NCI-H187 (cell line): ENCODE data around the gene VPS13D.
"Not testable (repeated sequence)": the region's sequence is repeated elsewhere in the genome, so short reads cannot be mapped to it uniquely, and the experiment has no call there.

Experiments
- DNase-seq, 2 experiments: peaks; one replicate each; lab custom pipeline; 2025; lab: John Stamatoyannopoulos, UW

The VPS13D gene

DNA sequence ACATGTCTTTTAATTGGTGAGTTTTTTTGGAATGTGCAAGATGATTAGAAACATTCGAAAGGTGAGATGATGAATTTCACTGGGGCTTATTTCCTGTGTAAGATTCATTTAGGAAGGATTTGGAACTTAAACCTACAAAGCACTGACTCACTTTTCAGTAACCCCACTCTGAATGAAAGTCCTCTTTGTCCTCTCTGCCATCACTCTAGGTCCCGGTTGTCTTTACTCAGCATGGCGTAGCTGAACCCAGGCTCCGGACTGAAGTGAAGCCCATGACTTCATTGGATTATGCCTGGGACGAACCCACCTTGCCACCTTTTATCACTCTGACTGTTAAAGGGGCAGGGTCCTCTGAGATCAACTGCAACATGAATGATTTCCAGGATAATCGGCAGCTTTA, 139.4 kb downstream of the VPS13D start:
- no peak for DNase-seq

DNA sequence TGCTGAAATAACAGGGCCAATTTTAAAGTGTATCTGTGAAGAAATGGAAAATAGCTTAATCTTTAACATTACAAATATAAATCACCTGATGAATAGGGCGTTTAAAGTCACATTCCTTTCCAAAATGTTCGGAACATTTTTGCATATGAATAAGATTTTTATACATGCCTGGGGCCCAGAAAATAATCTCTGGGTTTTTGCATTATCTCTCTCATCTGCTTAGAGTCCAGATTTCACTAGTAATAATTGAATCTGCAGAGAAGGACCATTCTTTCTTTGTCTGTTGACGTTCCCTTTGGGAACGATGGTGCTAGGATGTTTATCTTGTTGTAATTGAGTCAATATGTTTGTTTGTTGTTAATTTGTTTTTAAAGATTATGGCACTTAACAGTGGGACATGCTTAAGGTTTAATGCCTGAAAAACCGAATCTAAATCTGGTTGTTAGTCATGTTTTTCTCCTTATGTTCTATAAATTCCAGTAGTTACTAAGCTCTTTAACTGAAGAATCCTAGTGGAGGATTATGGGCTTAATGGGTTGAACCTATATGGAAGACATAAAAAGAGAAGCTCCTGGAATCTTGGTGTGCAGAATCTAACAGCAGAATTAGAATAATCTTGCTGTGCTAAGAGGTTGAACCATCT, 140.6 kb downstream of the VPS13D start:
- DNase-seq = no peak

DNA sequence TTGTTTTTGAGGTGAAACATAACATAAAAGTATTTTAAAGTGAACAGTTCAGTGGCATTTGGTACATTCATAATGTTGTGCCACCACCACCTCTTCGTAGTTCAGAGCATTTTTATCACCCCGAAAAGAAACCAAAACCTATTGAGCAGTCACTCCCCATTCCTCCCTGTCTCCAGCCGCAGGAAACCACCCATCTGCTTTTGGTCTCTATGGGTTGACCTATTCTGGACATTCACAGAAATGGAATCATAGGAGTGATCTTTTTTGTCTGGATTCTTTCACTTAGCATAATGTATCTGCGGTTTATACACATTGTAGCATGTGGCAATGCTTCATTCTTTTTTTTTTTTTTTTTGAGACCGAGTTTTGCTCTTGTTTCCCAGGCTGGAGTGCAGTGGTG, 141.2 kb downstream of the VPS13D start:
- no peak for DNase-seq

DNA sequence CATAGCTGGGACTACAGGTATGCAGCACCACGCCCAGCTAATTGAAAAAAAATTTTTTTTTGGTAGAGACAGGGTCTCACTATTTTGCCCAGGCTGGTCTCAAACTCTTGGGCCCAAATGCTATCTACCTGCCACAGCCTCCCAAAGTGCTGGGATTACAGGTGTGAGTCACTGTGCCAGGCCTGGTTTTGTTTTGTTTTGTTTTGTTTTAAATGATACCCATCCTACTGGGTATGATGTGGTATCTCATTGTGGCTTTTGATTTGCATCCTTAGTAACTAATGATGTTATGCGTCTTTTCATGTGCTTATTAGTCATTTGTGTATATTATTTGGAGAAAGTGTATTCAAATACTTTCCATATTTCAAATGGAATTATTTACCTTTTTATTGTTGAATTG, 142.3 kb downstream of the VPS13D start:
- no peak for DNase-seq

DNA sequence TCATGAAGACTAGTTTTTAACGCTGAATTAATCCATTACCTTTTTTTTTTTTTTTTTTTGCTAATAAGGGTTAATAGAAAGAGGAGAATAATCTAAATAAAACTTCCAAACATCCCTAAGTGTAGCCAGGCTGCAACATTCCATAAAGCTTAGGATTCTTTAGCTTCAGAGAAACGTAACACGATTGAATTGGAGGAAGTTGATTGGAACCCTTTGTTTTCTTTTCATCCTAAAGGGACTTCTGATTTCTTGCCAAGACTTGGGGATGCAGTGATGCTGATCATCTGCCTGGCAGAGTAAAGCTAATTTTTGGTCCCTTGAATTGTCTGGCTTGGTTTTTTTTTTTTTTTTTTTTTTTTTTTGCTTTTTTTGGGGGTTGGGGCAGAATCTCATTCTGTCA, 142.9 kb downstream of the VPS13D start:
- no peak for DNase-seq

DNA sequence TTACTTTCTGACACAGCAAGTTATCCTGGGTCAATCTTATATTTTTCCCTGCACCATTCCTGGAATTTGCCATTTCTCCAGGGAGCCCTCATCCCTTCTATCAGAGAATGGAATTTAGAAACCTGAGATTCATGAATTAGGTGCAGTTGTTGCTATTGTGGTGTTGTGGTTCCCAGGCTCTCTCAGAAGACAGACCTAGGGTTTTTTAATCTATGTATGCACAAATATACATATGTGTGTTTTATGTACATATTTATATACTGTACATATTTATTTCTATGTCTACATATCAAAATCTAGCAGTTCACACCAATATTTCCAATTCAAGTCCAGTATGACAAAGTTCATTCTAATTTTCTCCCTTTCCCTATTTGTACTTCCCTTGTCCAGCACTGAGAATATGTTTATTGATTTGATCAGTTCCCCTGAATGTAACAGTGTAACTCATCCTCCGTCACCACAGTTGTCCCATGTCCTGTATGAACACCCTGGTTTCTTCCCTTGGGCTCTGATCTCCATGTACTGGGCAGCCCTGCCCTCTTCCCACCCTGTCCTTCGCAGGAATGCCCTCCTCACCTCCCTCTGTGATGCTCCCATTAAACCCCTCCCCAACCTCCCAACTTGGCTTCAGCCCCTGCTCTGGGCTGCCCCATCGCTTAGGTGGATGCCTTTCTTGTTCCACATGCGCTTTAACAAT, 145.5 kb downstream of the VPS13D start:
- DNase-seq = no peak

DNA sequence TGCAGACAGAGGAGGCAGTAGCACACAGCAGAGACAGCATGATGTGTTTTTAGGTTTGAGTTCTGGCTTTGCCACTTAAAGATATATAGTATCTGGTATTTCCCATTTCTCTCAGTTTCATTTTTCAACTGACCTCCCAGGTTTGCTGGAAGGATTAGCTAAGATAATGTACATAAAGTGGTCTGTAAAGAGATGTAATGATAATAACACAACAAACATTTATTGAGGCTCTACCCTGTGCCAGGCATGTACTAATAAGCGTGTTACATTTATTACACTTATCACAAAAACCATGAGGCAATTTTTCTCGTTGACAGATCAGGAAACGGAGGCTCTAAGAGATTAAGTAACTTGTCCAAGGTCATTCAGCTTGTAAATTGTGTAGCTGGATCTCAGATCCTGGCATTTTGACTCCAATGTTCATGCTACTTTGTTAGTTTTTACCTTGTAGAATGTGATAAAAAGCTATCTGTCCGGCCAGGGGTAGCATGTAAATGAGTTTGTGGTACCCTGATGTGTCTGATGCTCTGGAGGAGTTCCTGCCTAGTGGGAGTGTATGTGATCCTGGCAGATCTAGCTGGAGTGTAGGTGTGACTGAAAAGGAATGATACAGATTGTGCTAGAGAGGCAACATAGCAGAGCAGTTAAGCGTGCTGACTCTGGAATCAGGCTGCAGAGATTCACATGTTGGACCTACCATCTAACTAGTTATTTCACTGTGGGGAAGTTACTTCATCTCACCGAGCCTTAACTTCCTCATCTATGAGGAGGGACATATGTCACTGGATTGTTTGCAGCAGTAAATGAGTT, 146.6 kb downstream of the VPS13D start:
- DNase-seq = no peak

DNA sequence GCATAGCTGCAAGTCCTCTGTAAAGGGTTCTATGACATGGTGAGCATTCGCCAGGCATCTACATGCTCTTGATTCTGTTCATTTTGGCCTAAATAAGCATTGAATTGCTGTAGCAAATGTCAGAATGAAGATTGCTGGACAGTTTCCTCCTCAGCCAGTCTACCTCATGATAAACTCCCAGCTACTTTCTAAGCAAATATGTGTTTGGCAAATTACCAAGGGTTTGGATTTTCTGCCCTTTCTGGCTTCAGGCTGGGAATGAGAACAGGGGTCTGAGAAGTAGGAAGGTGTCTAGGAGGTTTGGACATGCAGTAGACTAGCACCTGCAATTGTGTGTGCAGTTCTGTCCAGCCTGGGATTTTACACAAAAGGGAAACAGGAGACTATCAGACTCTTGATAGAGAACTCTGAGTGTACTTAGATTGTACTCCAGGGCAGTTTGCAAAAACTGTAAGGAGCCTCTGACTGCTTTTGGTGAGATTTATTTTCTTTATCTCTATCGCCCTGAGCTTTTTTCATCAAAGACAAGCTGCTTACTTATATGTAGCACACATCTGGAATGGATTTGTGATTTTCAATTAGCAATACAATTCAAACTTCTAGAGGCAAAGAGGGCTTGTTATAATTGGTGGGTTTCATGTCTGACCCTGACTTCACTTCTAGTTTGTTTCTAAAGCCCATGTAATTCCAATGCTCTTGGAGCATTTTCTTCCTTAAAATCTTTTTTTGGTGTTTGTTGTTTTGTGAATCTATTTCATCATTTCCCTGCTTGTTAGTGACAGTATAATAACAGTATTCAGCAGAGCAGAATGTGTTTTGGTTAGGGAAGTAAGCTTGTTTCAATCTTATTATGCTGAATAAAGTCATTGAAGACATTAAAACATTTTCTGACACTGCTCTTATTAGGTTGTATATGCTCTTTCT, 150.8 kb downstream of the VPS13D start:
- no peak for DNase-seq

DNA sequence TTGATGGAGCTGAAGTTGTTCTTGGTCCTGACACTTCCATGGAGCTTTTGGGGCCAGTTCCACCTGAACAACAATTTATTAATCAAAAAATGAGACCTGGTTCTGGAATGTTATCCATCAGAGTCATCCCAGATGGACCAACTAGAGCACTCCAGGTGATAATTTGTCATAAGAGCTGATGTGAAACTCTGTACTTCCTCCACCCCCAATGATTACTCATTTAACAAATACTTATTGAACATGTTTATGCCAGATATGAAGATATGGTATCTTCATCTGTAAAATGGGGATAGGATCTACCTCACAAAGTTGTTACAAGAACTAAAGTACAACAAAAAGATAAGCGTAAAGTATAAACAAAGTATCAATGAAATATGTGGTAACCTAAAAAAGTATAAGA, 153.2 kb downstream of the VPS13D start:
- DNase-seq = no peak

DNA sequence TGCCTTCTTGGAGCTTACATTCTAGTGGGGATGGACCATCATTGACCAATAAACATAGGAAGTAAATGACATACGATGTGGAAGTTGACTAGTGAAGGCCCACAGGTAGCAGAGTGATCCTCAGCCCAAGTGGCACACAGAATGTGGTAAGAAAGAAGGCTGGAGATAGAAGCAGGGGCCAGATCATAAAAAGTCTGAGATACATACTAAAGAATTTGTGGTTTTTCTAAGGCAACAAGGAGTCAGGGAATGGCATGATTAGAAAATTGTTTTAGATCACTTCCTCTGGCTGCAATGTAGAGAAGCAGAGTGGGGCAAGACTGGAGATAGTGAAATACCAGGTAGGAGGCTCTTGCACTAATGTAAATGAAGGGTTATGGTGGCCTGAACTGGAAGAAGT, 154.0 kb downstream of the VPS13D start:
- no peak for DNase-seq

DNA sequence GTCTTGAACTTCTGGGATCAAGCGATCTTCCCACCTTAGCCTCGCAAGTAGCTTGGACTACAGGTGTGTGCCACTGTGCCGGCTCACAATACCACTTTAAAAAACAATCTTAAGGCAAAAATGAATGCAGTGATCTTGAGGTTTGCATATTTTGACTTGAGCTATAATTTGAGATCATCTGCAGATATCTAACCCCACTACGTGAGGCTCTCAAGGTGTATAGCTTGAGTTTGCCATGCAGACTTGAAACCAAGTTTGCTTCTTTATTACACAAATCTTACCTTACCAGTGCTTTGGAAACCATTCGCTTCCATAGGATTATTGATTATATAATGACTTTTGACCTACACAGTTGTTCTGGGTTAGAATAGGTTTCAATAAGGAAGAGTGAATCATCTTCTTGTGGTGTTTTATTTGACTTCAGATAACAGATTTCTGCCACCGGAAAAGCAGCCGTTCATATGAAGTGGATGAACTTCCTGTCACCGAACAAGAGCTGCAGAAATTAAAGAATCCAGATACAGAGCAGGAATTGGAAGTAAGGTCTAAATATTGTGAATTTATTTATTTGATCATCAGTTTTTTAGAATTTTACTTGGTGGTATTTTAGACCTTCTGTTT, 155.1 kb downstream of the VPS13D start:
- no peak for DNase-seq

DNA sequence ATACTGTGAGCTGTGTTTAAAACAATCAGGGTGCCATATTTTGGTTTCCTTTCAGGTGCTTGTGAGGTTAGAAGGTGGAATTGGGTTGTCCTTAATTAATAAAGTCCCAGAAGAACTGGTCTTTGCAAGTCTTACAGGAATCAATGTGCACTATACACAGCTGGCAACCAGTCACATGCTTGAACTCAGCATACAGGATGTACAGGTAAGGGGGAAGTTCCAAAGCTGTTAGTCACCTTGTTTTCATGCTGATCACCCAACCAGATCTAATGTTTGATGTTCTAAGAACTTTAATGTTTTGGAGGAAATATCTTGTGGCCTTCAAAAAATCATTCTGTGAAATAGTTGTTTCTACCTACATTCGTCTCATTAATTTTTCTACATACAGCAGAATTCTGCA, 156.3 kb downstream of the VPS13D start:
- DNase-seq = no peak

DNA sequence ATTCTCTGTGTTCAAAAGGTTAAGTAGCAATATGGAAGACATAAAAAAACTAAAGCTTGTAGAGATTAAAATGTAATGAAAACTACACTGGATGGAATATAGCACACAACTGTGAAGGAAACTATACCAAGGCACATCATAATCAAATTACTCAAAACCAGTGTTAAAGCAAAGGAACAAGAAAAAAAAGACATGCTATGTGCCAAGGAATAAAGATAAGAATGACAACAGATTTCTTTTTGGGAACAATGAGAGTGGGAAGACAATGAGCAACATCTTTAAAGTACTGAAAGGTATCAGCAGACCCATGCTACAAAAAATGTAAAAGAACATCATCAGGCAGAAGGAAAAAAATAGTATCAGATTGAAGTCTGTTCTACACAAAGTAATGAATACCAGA, 157.8 kb downstream of the VPS13D start:
- no peak for DNase-seq

DNA sequence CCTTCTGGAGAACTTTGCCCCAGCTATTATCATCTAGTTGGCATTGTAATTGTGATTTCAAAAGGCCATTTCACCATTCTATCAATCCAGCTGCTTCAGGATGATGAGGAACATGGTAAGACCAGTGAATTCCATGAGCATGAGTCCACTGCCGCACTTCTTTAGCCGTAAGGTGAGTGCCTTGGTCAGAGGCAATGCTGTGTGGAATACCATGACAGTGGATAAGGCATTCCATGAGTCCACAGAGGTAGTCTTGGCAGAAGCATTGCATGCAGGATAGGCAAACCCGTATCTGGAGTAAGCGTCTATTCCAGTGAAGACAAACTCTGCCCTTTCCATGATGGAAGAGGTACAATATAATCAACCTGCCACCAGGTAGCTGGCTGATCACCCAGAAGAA, 160.5 kb downstream of the VPS13D start:
- not testable (repeated sequence) for DNase-seq

DNA sequence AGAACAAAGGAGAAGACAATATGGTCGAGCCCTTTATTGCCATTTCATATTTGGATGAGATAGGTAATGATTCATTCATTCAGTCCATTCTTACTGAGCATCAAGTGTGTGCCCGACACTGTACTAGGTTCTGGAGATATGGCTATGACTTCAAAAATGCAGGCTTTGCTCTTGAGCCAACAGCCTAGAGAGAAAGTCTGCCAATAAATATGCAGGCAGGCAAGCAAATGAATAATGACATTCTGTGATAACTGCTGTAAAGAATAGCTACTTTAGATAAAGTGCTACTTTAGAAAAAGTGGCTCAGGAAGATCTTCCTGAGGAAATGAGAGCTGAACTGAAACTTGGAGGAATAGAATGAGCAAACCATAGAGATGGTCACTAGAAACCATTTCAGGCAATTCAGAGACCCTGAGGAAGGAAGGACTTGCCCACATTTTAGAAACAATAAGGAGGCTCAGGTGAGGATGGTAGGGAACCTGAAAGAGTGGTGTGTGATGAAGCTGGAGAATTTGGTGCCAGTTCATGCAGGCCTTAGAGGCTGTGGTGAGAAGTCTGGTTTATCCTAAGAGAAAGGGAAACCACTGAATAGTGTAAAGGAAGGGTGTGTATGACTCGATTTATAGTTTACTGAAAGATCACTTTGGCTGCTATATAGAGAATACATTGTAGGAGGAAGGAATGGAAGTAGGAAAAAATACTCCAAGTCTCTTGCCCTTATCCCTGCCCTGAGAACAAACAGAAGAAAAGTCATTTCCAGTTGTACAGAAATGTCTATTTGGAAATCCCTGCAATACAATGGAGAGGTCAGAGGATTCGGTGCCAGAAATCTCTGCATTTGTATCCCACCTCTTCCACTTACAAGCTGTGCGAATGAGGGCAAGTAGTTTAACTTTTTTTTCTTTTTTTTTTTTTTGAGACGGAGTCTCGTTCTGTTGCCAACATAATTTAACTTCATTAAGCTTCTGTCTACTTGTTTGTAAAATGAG, 167.9 kb downstream of the VPS13D start:
- no peak for DNase-seq

DNA sequence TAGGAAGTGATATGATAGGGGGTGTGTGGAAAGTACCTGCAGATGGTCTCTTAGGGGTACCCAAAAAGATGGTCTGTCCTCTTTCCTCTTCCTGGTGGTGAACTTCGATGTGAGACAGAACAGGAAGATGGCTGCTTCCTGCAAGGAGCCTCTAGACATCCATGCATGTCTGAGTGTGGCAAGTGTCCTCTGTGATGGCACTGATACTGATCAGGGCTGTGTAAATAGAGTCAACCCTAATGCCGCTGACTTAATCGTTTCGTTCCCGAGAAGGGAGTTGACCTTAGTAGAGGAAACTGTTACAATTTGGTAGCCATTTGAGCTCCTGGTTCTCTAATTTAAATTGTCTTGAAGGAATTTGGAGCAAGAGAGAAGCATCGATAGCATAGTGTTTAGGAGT, 168.6 kb downstream of the VPS13D start:
- no peak for DNase-seq

DNA sequence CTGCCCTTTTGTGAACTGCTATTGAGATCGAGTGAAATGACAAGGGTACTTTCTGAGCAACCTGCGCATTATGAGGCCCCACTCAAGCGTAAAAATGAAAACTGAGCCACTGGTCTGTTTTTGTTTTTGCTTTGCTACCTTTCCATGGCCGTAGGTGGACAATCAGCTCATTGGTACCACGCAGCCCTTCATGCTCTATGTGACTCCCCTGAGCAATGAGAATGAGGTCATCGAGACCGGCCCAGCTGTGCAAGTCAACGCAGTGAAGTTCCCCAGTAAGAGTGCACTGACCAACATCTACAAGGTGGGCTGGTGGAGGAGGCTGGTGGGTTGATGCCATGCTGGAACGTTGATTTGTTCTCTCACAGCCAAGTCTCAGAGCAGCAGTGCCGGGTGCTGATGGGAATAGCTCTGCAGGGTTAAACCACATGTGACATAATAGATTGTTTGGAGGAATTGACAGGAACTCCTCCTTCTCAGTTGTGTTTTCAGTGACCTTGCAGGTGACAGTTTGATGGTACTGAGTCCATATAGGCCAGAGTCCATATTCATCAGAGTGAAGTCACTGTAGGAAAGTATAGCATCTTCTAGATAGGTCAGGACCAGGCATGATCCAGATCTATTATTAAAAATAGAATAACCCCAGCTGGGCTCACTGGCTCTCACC, 170.3 kb downstream of the VPS13D start:
- DNase-seq = no peak

DNA sequence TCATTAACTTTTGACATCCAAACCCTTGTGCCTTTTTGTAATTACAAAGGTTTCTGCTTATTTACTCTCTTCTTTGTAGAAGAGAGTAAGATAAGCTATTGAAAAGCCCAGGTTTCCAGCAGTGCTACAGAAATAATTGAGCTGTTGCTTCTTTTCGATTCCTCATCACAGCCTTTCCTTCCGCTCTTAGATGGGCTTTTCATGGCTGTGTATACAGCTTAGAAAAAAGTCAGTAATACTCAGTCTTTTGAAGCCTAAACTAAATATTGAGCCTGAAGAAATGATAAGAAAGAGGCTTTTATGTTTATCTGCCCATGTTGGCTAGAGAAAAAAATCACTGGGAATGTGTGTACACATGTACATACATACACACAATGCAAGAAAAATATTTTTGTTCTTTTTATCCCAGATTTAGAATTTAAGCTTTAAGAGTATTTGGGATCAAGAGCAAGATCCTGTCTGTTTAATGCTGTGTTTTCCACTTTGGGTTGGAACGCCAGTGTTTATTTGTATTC, 172.4 kb downstream of the VPS13D start:
- DNase-seq = no peak

DNA sequence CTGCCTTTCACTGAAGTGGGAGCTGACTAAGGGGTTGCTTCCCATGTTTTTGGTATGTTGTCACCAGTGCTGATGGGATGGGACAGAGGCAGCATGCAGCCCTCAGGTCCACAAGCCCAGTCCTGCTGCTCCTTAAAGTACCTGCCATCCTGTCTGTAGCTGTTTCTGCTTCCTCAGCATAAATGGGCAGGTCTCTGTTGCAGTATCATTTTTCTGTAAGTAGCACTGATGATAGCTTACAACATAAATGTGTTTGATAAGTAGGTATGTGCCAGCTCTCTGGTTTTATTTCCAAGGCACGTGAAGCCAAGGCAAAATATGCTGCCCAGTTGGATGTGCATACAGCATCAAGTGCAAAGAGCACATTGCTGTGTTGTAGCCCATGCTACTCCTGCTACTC, 173.0 kb downstream of the VPS13D start:
- no peak for DNase-seq

DNA sequence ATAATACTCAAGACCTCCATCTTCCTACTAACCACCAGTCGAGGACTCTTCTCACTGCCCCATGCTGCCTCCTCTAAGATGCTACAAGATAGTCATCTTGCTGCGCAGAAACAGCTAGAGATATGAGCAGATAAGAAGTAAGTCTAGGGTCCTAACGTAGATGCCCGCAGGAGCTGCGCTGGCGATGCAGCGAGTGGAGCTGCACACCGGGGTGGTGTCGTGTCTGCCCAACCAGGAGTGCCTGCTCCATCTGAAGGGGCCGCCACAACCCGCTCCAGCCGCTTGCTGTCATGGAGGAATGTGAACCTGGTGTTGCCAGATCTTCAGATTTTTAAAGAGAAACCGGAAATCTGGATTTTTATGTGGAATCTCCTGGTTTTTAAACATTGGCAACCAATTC, 175.1 kb downstream of the VPS13D start:
- no peak for DNase-seq
